Tibial artery (tissue), 4 donors: Measurements from ENCODE around the gene KCP.

Source experiments
- DNase-seq, 2 donors: peaks; one replicate each; pipeline ENCODE4 v3.0.0-alpha.2; 2019
- H3K27ac ChIP-seq, 2 donors: fragments of 200-600 bp; sonication (generic) in 1 of 2; 1 replicate in 1 of 2; 2 replicates in 1 of 2; pipeline ENCODE4 v1.5.1; 2018 to 2019; ENCODE audit warnings: mild to moderate bottlenecking in 1 of 2
- H3K27me3 ChIP-seq, 2 donors: fragments of 200-600 bp; sonication (generic) in 1 of 2; one replicate each; pipeline versions ENCODE4 v1.5.1 to v1.6.0; 2016 to 2019
- H3K36me3 ChIP-seq, 3 donors: fragments of 200-600 bp; sonication (generic) in 2 of 3; one replicate each; pipeline ENCODE4 v1.5.1; 2016 to 2019; ENCODE audit warnings: mild to moderate bottlenecking in 2 of 3
- H3K4me1 ChIP-seq, 4 donors: fragments of 200-600 bp; sonication (generic) in 2 of 4; 1 replicate in 3 of 4; 2 replicates in 1 of 4; pipeline ENCODE4 v1.5.1; 2016 to 2019
- H3K4me3 ChIP-seq, 2 donors: fragments of 200-600 bp; sonication (generic) in 1 of 2; 1 replicate in 1 of 2; 2 replicates in 1 of 2; pipeline ENCODE4 v1.5.1; 2018 to 2019; ENCODE audit warnings: mild to moderate bottlenecking in 2 of 2
- H3K9me3 ChIP-seq, 3 donors: fragments of 200-600 bp; sonication (generic) in 1 of 3; one replicate each; pipeline ENCODE4 v1.5.1; 2016 to 2019
- intact Hi-C: fragments of 100-400 bp; cut with DNase I; formaldehyde crosslinking; loops from one replicate; pipeline ENCODE4 v1.15.0; 2023; ENCODE audit warnings: low total_unique reads
- TF ChIP-seq, protein P1 (sequence below), 2 experiments: fragments of 200-600 bp in 1 of 2; fragments of 450-650 bp in 1 of 2; IDR thresholded peaks; one replicate each; pipeline ENCODE4 v1.5.1; 2017 to 2019; ENCODE audit warnings: antibody characterized with exemption in 2 of 2, mild to moderate bottlenecking in 1 of 2, moderate library complexity in 1 of 2

Gene KCP

GRCh38 chr7:128861957-128862570 lies 48.4 kb downstream of the KCP start:
- H3K4me1 ChIP-seq: peaks cover 13 to 53% (median 42%) of the 10 kb centered on the region in 4 donors
- peak overlapping the region in 1 of 2 donors; percentile 43 for H3K27ac ChIP-seq
- H3K36me3 ChIP-seq: peaks cover 8 to 22% (median 16%) of the 10 kb centered on the region in 3 donors
- H3K27me3 ChIP-seq: no peaks in the 10 kb centered on the region
- TF ChIP-seq, protein P1, sequence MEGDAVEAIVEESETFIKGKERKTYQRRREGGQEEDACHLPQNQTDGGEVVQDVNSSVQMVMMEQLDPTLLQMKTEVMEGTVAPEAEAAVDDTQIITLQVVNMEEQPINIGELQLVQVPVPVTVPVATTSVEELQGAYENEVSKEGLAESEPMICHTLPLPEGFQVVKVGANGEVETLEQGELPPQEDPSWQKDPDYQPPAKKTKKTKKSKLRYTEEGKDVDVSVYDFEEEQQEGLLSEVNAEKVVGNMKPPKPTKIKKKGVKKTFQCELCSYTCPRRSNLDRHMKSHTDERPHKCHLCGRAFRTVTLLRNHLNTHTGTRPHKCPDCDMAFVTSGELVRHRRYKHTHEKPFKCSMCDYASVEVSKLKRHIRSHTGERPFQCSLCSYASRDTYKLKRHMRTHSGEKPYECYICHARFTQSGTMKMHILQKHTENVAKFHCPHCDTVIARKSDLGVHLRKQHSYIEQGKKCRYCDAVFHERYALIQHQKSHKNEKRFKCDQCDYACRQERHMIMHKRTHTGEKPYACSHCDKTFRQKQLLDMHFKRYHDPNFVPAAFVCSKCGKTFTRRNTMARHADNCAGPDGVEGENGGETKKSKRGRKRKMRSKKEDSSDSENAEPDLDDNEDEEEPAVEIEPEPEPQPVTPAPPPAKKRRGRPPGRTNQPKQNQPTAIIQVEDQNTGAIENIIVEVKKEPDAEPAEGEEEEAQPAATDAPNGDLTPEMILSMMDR (IDR thresholded peaks at IDR 0.05): no peak
- peak overlapping the region; percentile 66 to 70 for H3K4me3 ChIP-seq
- H3K9me3 ChIP-seq: no peaks in the 10 kb centered on the region
- DNase-seq: no peak
- intact Hi-C loops: loop anchor here (10.0 kb wide), 1 partner anchor 127 kb away; the partner anchor contains the start of gene CALU

DNA sequence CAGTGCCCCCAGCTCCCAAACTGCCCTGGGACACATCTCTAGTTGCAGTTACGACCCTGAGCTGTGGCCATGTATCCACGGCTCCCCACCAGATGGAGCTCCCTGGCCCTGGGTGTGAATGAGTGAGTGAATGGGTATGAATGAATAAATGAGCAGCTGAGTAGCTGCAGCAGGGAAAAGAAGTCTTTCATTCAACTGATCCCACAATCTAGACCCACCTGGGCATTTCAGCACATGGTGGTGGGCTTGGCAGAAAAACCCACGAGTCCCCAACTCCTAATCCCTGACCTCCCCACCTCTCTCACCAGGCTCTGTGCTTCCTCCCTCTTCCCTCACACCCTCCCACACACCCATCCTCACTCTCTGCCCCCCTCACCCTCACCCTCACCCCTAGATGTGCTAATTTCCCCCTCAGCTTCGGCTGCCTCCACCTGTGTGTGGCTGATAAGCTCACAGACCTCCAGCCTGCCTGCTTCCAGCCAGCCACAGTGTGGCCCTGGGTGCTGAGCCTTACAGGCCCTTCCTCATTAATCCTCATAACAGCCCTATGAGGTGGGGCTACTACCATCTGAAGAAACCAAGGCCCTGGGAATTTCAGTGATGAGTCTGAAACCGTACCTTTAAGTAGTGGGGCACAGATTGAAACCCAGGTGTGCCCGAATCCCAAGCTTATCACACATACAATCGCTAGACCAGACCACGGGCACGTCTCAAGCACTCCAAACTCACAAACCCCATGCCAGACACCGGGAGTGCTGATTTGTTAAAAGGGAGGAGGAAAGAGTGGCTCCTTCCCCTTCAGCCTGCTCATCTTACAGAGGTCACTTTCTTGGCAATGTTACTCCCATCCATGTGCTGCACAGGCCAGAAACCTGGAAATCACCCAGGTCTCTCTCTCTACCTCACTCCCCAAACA lies 50.1 kb downstream of the KCP start:
- no peak overlapping the region for H3K4me3 ChIP-seq
- peaks cover 7 to 24% (median 22%) of the 10 kb centered on the region in 3 donors for H3K36me3 ChIP-seq
- TF ChIP-seq, protein P1 (IDR thresholded peaks at IDR 0.05): no peak
- intact Hi-C loops: loop anchor here (10.0 kb wide), 1 partner anchor 126 kb away; the partner anchor contains the start of gene CALU
- DNase-seq: no peak
- no peaks in the 10 kb centered on the region for H3K9me3 ChIP-seq
- H3K27ac ChIP-seq: peak overlapping the region; percentile 89 to 94
- no peaks in the 10 kb centered on the region for H3K27me3 ChIP-seq
- peaks cover 13 to 53% (median 42%) of the 10 kb centered on the region in 4 donors for H3K4me1 ChIP-seq

GRCh38 chr7:128859232-128860157 lies 51.0 kb downstream of the KCP start:
- H3K9me3 ChIP-seq: no peaks in the 10 kb centered on the region
- intact Hi-C loops: loop anchor here (10.0 kb wide), 1 partner anchor 125 kb away; the partner anchor contains the start of gene CALU

GRCh38 chr7:128858380-128859231 lies 51.9 kb downstream of the KCP start:
- Histone ChIP-seq H3K36me3 (peaks cover 18 to 35% (median 34%) of the 10 kb centered on the region in 3 donors), H3K27ac (peak overlapping the region; percentile 89 to 94), H3K4me3 (no peak overlapping the region), H3K27me3 (no peaks in the 10 kb centered on the region), H3K9me3 (no peaks in the 10 kb centered on the region), H3K4me1 (peaks cover 13 to 41% (median 32%) of the 10 kb centered on the region in 4 donors)
- TF ChIP-seq, protein P1 (IDR thresholded peaks at IDR 0.05): no peak
- DNase-seq: peak; percentile 76 to 92
- intact Hi-C loops: no loop called here

More at GRCh38 chr7:128859232-128860157, 51.0 kb downstream of the KCP start:
- Histone ChIP-seq H3K27ac (peak overlapping the region; percentile 89 to 94), H3K36me3 (peaks cover 10 to 26% (median 25%) of the 10 kb centered on the region in 3 donors), H3K4me1 (peaks cover 13 to 50% (median 39%) of the 10 kb centered on the region in 4 donors), H3K27me3 (no peaks in the 10 kb centered on the region), H3K4me3 (no peak overlapping the region)
- TF ChIP-seq, protein P1 (IDR thresholded peaks at IDR 0.05): no peak
- no peak for DNase-seq
